D721Med (cell line): ENCODE data around the gene SGCD.

Source experiments
- DNase-seq: peaks from one replicate; pipeline ENCODE4 v3.0.0; 2011; ENCODE audit warnings: low spot score; ENCODE audit not compliant: insufficient read length
- FAIRE-seq: peaks from 2 replicates; lab custom pipeline; 2011; peaks lifted over from hg19 to GRCh38; lab: Jason Lieb, UNC
- CTCF ChIP-seq: IDR thresholded peaks from 2 replicates; pipeline ENCODE4 v1.5.1; 2012; ENCODE audit warnings: mild to moderate bottlenecking, control low read depth; ENCODE audit not compliant: insufficient read depth; ENCODE audit errors: missing control alignments

Gene SGCD

GRCh38 chr5:156327296-156327695, 332 bp downstream of the SGCD start:
- DNase-seq (no peak), FAIRE-seq (no peak)
- TF ChIP-seq CTCF, result no peak

GRCh38 chr5:156328161-156328560, 1.2 kb downstream of the SGCD start:
- TF ChIP-seq CTCF, result no peak
- FAIRE-seq, result no peak
- DNase-seq, result no peak

DNA sequence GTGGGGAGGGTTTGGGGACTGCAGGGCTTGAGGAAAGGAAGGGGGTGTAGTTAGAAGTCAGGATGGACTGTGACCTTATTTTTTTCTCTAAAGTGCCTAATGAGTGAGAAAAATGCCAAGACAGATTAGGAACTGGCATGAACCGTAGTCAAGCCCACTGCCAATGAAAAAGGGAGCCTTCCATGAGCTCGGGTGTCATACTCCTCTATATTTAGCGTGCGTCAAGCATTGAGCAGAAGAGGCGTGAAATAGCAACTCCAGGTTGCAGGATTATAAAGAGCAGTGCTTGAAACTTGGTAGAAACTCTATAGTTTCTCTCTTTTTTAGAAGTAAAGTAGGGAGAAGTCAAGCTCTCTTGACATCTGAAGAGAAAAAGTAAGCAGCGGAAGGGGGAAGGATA, 1.8 kb downstream of the SGCD start:
- DNase-seq, result no peak
- TF ChIP-seq CTCF, result no peak
- FAIRE-seq, result no peak

GRCh38 chr5:156329171-156329611, 2.2 kb downstream of the SGCD start:
- FAIRE-seq (no peak), DNase-seq (no peak)
- no peak for TF ChIP-seq CTCF

DNA sequence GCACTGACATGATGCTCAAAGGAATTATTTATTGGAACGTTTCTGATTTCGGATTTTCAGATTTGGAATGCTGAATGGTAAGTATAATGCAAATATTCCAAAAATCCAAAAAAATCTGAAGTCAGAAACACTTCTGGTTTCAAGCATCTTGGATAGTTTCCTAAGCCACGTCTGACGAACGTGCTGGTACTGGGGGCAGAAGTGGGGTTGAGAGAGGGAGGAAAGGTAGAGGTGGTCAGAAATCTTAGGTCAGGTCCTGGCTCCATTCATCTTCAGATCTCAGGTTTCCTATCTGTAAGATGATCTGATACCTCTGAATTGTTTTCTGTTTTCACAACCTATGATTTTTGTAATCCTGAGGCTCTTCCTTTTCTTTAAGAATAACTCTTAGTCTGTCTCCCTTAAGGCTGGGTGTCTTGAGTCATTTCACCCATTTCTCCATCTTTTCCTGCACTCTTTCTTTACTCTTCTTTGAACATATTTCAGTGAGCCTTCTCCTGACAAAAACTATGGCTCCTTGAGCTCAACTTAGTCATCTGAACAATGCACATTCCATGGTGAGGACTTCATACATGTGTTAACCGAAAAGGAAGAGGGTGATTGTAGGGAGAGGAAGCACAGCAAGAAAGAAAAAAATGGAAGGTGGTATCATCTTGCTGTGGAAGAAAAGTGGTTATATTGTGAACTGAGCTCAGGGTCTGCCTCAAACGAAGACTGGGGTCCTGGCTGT, 3.3 kb downstream of the SGCD start:
- DNase-seq, result no peak
- no peak for FAIRE-seq
- TF ChIP-seq CTCF, result no peak

DNA sequence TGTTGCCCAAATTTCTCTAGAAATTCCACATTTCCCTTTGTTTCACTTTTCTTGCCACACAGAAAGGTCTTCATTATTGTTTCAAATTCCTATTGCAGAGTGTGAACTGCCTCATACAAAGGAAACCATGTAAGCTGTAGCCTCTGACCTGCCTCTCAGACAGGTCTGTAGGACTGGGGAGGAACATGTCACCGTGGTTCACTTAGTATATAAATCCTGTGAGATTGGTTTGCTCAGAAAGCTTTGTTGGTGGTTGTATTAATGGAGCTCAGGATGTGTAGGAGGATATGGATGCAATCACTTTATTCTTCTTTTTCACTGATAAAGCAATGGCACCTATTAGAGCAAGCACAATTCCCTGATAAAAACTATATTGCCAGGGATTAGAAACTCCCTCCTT, 4.2 kb downstream of the SGCD start:
- TF ChIP-seq CTCF, result no peak
- FAIRE-seq, result no peak
- no peak for DNase-seq

DNA sequence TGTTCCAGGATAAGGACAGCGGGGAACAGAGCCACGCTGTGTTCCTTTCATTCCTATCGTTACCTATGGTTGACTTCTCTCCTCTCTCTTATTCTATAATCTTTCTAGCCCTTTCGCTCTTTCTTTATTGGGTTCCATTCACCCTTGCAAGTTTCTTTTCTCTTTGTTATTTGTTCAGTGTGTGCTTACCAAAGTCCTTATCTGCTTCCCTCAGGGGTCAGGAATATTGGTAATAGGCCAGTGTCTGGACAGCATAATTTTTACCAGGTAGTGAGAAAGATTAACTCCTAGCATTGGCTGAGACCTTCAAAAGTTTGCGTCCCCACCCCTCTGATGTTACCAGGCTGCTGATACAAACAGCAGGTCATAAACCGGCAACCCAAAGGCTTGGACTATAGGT, 4.9 kb downstream of the SGCD start:
- DNase-seq (no peak), FAIRE-seq (no peak)
- no peak for TF ChIP-seq CTCF
